NCI-H82 treated with DMSO at 0.1 percent for 48 hours (cell line): ENCODE results near the gene RIPOR3.
"Not testable (repeated sequence)": the region's sequence is repeated elsewhere in the genome, so short reads cannot be mapped to it uniquely, and the experiment has no call there.

Experiments used
- DNase-seq: peaks from one replicate; lab custom pipeline; 2025; ENCODE audit not compliant: unreplicated experiment; lab: John Stamatoyannopoulos, UW

Gene RIPOR3

GRCh38 chr20:50680105-50680960, 11.0 kb downstream of the RIPOR3 start:
- no peak for DNase-seq

- no peak for DNase-seq
Observed at GRCh38 chr20:50679753-50680104, 11.6 kb downstream of the RIPOR3 start.

GRCh38 chr20:50678169-50678898, 13.0 kb downstream of the RIPOR3 start:
- no peak for DNase-seq

GRCh38 chr20:50676858-50677257, 14.5 kb downstream of the RIPOR3 start:
- no peak for DNase-seq

GRCh38 chr20:50676377-50676731, 15.0 kb downstream of the RIPOR3 start:
- not testable (repeated sequence) for DNase-seq

GRCh38 chr20:50675671-50676376, 15.5 kb downstream of the RIPOR3 start:
- no peak for DNase-seq

- peak; percentile 84 for DNase-seq
Observed at GRCh38 chr20:50674138-50674825, 17.1 kb downstream of the RIPOR3 start.

GRCh38 chr20:50673466-50674137, 17.7 kb downstream of the RIPOR3 start:
- peak; percentile 43 for DNase-seq

- no peak for DNase-seq
Observed at GRCh38 chr20:50673146-50673465, 18.2 kb downstream of the RIPOR3 start.

- DNase-seq = no peak
Observed at GRCh38 chr20:50672400-50673145, 18.8 kb downstream of the RIPOR3 start.

GRCh38 chr20:50671626-50672025, 19.7 kb downstream of the RIPOR3 start:
- no peak for DNase-seq

- DNase-seq = not testable (repeated sequence)
Observed at GRCh38 chr20:50671010-50671409, 20.3 kb downstream of the RIPOR3 start.

GRCh38 chr20:50670126-50670862, 21.0 kb downstream of the RIPOR3 start:
- peak; percentile 63 for DNase-seq

GRCh38 chr20:50668798-50669197, 22.5 kb downstream of the RIPOR3 start:
- DNase-seq = no peak

GRCh38 chr20:50668326-50668725, 23.0 kb downstream of the RIPOR3 start:
- DNase-seq = no peak

- no peak for DNase-seq
Observed at GRCh38 chr20:50666709-50667298, 24.5 kb downstream of the RIPOR3 start.

GRCh38 chr20:50664254-50664653, 27.1 kb downstream of the RIPOR3 start:
- DNase-seq = no peak

- peak; percentile 24 for DNase-seq
Observed at GRCh38 chr20:50663095-50663821, 28.1 kb downstream of the RIPOR3 start.
